Glutamatergic neuron (in vitro differentiated cells): ENCODE data around the gene SECISBP2. TPM values are rescaled to one million over a fixed set of nuclear protein-coding genes. Genes with fewer than 3 reads are reported as not detected.

Experiments used
- DNase-seq: peaks from one replicate; pipeline ENCODE4 v3.0.0; 2022
- H3K27ac Mint-ChIP-seq: one replicate; pipeline ENCODE4 v1.8.0; 2020; ENCODE audit warnings: mild to moderate bottlenecking, mixed read lengths, inconsistent platforms; ENCODE audit not compliant: unreplicated experiment
- H3K27me3 Mint-ChIP-seq: one replicate; pipeline ENCODE4 v1.8.0; 2020; ENCODE audit warnings: mild to moderate bottlenecking, moderate library complexity, mixed read lengths, inconsistent platforms; ENCODE audit not compliant: unreplicated experiment
- H3K36me3 Mint-ChIP-seq: one replicate; pipeline ENCODE4 v1.8.0; 2020; ENCODE audit warnings: mild to moderate bottlenecking, mixed read lengths, inconsistent platforms; ENCODE audit not compliant: unreplicated experiment
- H3K4me1 Mint-ChIP-seq: one replicate; pipeline ENCODE4 v1.8.0; 2020; ENCODE audit warnings: mild to moderate bottlenecking, low read depth, mixed read lengths, inconsistent platforms; ENCODE audit not compliant: unreplicated experiment
- H3K4me3 Mint-ChIP-seq: one replicate; pipeline ENCODE4 v1.8.0; 2020; ENCODE audit warnings: mild to moderate bottlenecking, mixed read lengths, inconsistent platforms; ENCODE audit not compliant: unreplicated experiment
- H3K9me3 Mint-ChIP-seq: one replicate; pipeline ENCODE4 v1.8.0; 2020; ENCODE audit warnings: mild to moderate bottlenecking, moderate library complexity, mixed read lengths, inconsistent platforms; ENCODE audit not compliant: unreplicated experiment
- total RNA-seq: library from RNA; stranded (reverse); fragmentation: NEBNext Ultra II Directional; extraction: Animal tissue kit (Norgen Biotek cat#: 25700); gene quantifications from one replicate; pipeline ENCODE4 v1.2.1, GENCODE V29; 2021; ENCODE audit not compliant: unreplicated experiment
- TF ChIP-seq, protein P1 (sequence below): fragments of 200-600 bp; sonication (generic); IDR thresholded peaks from one replicate; pipeline ENCODE4 v1.5.0; 2021; ENCODE audit not compliant: partially characterized antibody, unreplicated experiment

SECISBP2 gene
- total RNA-seq, 1 donor from 2014 or later: 86.4 TPM

DNA sequence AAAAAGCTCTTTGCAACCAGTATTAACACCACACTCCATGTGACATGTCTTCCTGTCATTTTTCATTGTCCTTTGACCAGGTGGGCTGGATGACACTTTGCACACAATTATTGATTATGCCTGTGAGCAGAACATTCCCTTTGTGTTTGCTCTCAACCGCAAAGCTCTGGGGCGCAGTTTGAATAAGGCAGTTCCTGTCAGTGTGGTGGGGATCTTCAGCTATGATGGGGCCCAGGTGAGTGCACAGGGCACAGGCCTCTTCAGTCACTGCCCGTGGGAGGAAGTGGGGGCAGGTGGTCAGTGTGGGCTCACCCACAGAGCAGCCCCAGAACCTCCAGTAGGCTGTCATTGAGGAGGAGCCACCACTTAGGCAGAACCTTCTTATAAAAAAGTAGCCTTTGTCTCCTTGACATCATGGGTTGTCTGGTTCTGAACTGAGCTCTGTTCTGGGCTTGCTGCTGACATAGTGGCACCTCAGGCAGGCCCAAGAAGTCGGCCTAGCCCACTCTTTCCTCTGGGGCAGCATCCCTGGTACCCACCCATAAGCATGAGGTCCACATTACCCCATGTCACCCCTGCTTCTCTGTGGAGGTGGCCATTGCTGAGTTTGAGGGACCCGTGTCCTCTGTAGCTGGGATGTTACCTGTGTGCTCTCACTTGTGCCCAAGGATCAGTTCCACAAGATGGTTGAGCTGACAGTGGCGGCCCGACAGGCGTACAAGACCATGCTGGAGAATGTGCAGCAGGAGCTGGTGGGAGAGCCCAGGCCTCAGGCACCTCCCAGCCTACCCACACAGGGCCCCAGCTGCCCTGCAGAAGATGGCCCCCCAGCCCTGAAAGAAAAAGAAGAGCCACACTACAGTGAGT lies 39.3 kb downstream of the SECISBP2 start:
- Mint-ChIP-seq H3K4me1 (peaks cover 15% of the 10 kb centered on the region), H3K9me3 (peaks cover 4% of the 10 kb centered on the region), H3K27ac (no peak overlapping the region), H3K4me3 (no peak overlapping the region), H3K27me3 (peaks cover 4% of the 10 kb centered on the region), H3K36me3 (peaks cover 11% of the 10 kb centered on the region)
- TF ChIP-seq, protein P1, sequence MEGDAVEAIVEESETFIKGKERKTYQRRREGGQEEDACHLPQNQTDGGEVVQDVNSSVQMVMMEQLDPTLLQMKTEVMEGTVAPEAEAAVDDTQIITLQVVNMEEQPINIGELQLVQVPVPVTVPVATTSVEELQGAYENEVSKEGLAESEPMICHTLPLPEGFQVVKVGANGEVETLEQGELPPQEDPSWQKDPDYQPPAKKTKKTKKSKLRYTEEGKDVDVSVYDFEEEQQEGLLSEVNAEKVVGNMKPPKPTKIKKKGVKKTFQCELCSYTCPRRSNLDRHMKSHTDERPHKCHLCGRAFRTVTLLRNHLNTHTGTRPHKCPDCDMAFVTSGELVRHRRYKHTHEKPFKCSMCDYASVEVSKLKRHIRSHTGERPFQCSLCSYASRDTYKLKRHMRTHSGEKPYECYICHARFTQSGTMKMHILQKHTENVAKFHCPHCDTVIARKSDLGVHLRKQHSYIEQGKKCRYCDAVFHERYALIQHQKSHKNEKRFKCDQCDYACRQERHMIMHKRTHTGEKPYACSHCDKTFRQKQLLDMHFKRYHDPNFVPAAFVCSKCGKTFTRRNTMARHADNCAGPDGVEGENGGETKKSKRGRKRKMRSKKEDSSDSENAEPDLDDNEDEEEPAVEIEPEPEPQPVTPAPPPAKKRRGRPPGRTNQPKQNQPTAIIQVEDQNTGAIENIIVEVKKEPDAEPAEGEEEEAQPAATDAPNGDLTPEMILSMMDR: no peak
- DNase-seq: no peak

DNA sequence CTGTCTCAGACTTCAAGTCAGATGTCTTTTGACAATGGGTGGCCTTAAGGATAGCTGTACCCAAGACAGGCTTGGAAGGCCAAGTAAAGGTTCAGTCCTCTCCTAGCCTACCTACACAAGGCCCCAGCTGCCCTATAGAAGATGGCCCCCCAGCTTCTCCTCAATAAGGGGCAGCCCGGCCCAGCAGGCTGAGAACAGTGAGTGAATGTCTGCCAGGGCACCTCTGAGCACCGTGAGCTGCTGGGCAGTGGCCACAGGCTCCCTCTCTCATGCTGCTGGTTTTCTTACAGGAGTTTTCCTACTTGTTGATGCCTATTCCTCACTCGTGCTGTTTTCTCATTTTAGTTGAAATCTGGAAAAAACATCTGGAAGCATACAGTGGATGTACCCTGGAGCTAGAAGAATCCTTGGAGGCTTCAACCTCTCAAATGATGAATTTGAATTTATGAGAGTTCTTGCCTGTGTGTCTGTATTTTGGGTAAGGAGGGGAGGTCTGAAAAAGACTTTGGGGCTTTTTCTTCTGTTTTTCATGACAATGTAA lies 40.1 kb downstream of the SECISBP2 start:
- no peak for DNase-seq
- H3K27me3 Mint-ChIP-seq: peaks cover 5% of the 10 kb centered on the region
- peaks cover 6% of the 10 kb centered on the region for H3K9me3 Mint-ChIP-seq
- TF ChIP-seq, protein P1: no peak
- H3K4me3 Mint-ChIP-seq: no peak overlapping the region
- H3K27ac Mint-ChIP-seq: no peak overlapping the region
- H3K4me1 Mint-ChIP-seq: peaks cover 15% of the 10 kb centered on the region
- peaks cover 11% of the 10 kb centered on the region for H3K36me3 Mint-ChIP-seq

DNA sequence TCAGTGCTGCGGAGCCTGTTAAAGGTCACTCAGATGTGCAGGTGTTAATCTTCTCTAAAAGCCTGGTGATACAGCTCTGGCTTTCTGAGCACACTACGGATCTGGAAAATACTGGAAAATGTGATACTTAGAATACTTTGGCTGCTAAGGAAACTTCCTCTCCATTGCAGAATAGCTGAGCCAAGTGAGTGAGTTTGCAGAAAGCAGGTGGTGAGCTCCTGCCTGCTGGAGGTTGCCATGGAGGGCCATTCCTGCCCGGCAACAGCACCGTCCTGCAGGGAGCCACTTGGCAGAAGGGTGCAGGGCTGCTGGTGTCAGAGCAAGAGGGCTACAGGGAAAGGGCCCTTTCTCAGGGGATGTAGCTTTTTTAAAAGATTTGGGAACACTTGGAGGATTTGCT lies 40.7 kb downstream of the SECISBP2 start:
- peaks cover 5% of the 10 kb centered on the region for H3K27me3 Mint-ChIP-seq
- peaks cover 11% of the 10 kb centered on the region for H3K36me3 Mint-ChIP-seq
- H3K27ac Mint-ChIP-seq: no peak overlapping the region
- TF ChIP-seq, protein P1: no peak
- no peak overlapping the region for H3K4me3 Mint-ChIP-seq
- peaks cover 15% of the 10 kb centered on the region for H3K4me1 Mint-ChIP-seq
- peaks cover 6% of the 10 kb centered on the region for H3K9me3 Mint-ChIP-seq
- no peak for DNase-seq

DNA sequence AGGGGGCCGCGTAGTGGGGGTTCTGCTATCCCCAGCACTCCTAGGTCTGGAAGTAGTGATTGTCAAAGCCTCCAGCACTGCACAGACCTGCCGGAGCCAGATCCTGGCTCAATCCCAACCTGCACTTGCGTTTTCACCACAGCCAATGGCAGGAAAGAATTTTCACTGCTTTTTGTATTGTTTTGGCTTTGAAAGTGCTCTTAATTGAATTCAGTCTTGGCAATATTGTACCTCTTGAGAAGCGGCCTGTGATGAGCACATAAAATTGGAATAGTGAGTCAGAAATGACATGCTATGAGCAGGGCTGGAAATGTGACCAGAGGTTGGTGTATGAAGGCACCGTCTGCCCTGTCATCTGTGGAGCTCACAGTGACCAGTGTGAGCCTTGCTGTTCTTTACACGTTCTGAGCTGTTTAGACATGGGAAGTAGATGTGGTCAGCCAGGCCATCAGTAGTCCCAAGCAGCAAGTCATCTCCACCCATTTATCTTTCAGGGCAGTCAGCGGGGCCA lies 41.5 kb downstream of the SECISBP2 start:
- peaks cover 5% of the 10 kb centered on the region for H3K27me3 Mint-ChIP-seq
- H3K4me1 Mint-ChIP-seq: peaks cover 22% of the 10 kb centered on the region
- no peak for DNase-seq
- H3K9me3 Mint-ChIP-seq: peaks cover 9% of the 10 kb centered on the region
- peaks cover 11% of the 10 kb centered on the region for H3K36me3 Mint-ChIP-seq
- H3K4me3 Mint-ChIP-seq: no peak overlapping the region
- H3K27ac Mint-ChIP-seq: no peak overlapping the region
- TF ChIP-seq, protein P1: no peak

DNA sequence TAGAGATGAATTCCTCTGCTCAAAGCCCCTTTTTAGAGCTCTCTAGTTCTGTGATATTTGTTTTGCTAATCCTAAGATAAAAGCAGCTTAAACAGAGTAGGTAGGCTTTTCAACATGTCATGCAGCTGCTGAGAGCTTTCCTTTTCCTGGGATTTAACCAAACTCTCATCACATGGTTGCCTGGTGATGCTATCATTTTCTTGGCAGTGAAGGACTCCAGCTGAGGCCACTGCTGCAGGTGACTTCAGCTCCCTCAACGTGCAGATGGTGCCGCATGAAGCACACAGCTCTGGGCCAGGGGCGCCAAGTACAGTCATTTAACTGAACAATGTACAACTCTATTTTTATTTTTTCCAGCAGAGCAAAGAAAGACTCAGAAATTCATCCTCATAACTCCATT lies 42.2 kb downstream of the SECISBP2 start:
- Mint-ChIP-seq H3K4me1 (peaks cover 17% of the 10 kb centered on the region), H3K27me3 (peaks cover 5% of the 10 kb centered on the region), H3K9me3 (peaks cover 9% of the 10 kb centered on the region), H3K4me3 (no peak overlapping the region), H3K36me3 (peaks cover 11% of the 10 kb centered on the region), H3K27ac (no peak overlapping the region)
- TF ChIP-seq, protein P1: no peak
- no peak for DNase-seq
